SK-N-SH (cell line): Measurements from ENCODE around the gene CFAP91. TPM values are rescaled to one million over a fixed set of nuclear protein-coding genes. Genes with fewer than 3 reads are reported as not detected.

Experiments used
- CTCF ChIA-PET: fragments of 300-600, 350-600 bp; formaldehyde crosslinking; extraction: SDS; loops from one replicate; lab custom pipeline; 2021; lab: Yijun Ruan, JAX
- POLR2A ChIA-PET: fragments of 350-600 bp; sonication (Branson Sonifier 250); formaldehyde crosslinking; extraction: SDS; loops from one replicate; lab custom pipeline; 2020; ENCODE audit warnings: antibody characterized with exemption, inconsistent platforms; lab: Yijun Ruan, JAX
- DNase-seq: peaks from one replicate; pipeline ENCODE4 v3.0.0; 2012
- H2AFZ ChIP-seq: fragments of 200-600 bp; sonication (generic); 2 replicates; pipeline ENCODE4 v1.8.1; 2016; ENCODE audit warnings: antibody characterized with exemption, mild to moderate bottlenecking, low read depth
- H3F3A ChIP-seq: fragments of 200-600 bp; sonication (generic); replicated peaks from 2 replicates; pipeline ENCODE3; 2016; ENCODE audit warnings: antibody characterized with exemption, mild to moderate bottlenecking; ENCODE audit not compliant: insufficient read depth
- H3K27ac ChIP-seq, 2 experiments: fragments of 200-500 bp in 1 of 2; fragments of 200-600 bp in 1 of 2; sonication (Bioruptor generic) in 1 of 2; sonication (generic), shearing (Covaris generic) in 1 of 2; 2 replicates each; pipeline versions ENCODE4 v1.5.1 to v1.6.1; 2014 to 2016; ENCODE audit warnings: low read depth in 2 of 2, inconsistent platforms in 1 of 2, low read length in 1 of 2, mild to moderate bottlenecking in 1 of 2, mixed read lengths in 1 of 2
- H3K27me3 ChIP-seq: fragments of 200-600 bp; sonication (generic), shearing (Covaris generic); 2 replicates; pipeline ENCODE4 v1.6.1; 2016; ENCODE audit warnings: mixed run types; ENCODE audit not compliant: insufficient read depth
- H3K36me3 ChIP-seq, 2 experiments: fragments of 200-500 bp in 1 of 2; fragments of 200-600 bp in 1 of 2; sonication (Bioruptor generic) in 1 of 2; sonication (generic) in 1 of 2; replicated peaks in 1 of 2; 2 replicates each; pipeline versions ENCODE3 to v1.5.1; 2014 to 2016; ENCODE audit warnings: low read length in 1 of 2, mild to moderate bottlenecking in 1 of 2; ENCODE audit not compliant: insufficient read depth in 2 of 2, control insufficient read depth in 1 of 2
- H3K4me1 ChIP-seq, 2 experiments: fragments of 200-500 bp in 1 of 2; fragments of 200-600 bp in 1 of 2; sonication (Bioruptor generic) in 1 of 2; sonication (generic), shearing (Covaris generic) in 1 of 2; 2 replicates each; pipeline versions ENCODE4 v1.5.1 to v1.6.1; 2014 to 2016; ENCODE audit warnings: low read depth in 1 of 2, low read length in 1 of 2, mixed run types in 1 of 2; ENCODE audit not compliant: insufficient read depth in 2 of 2, control insufficient read depth in 1 of 2
- H3K4me2 ChIP-seq: fragments of 200-600 bp; sonication (generic), shearing (Covaris generic); 2 replicates; pipeline ENCODE4 v1.6.1; 2017; ENCODE audit warnings: mixed run types
- H3K4me3 ChIP-seq, 2 experiments: fragments of 200-500 bp in 1 of 2; fragments of 200-600 bp in 1 of 2; sonication (Bioruptor generic) in 1 of 2; sonication (generic), shearing (Covaris generic) in 1 of 2; 2 replicates each; pipeline versions ENCODE4 v1.5.1 to v1.8.1; 2014 to 2016; ENCODE audit warnings: low read depth in 2 of 2, inconsistent platforms in 1 of 2, low read length in 1 of 2, mild to moderate bottlenecking in 1 of 2, mixed read lengths in 1 of 2, moderate library complexity in 1 of 2
- H3K79me2 ChIP-seq: fragments of 200-600 bp; sonication (generic); 2 replicates; pipeline ENCODE4 v1.8.1; 2017; ENCODE audit warnings: mild to moderate bottlenecking; ENCODE audit not compliant: insufficient read depth
- H3K9ac ChIP-seq: fragments of 200-600 bp; sonication (generic); 2 replicates; pipeline ENCODE4 v1.6.1; 2017; ENCODE audit warnings: mixed run types
- H3K9me2 ChIP-seq: fragments of 200-600 bp; sonication (generic); 2 replicates; pipeline ENCODE4 v1.6.1; 2017; ENCODE audit warnings: mixed run types
- H3K9me3 ChIP-seq: fragments of 200-600 bp; sonication (generic); 2 replicates; pipeline ENCODE4 v1.6.1; 2017; ENCODE audit warnings: mixed run types, mild to moderate bottlenecking, moderate library complexity
- H4K20me1 ChIP-seq: fragments of 200-600 bp; sonication (generic); 2 replicates; pipeline ENCODE4 v1.6.1; 2017; ENCODE audit warnings: mild to moderate bottlenecking, mixed run types; ENCODE audit not compliant: insufficient read depth
- CHD2 ChIP-seq: fragments of 150-350 bp; IDR thresholded peaks from 2 replicates; pipeline ENCODE4 v1.6.1; 2018; ENCODE audit warnings: low read length; ENCODE audit not compliant: partially characterized antibody
- ELF1 ChIP-seq: IDR thresholded peaks from 2 replicates; pipeline ENCODE4 v1.4.0; 2012
- GABPA ChIP-seq: IDR thresholded peaks from 2 replicates; pipeline ENCODE4 v1.4.0; 2012; ENCODE audit warnings: low read depth, mild to moderate bottlenecking
- GATA2 ChIP-seq: sonication (generic); formaldehyde crosslinking; IDR thresholded peaks from 2 replicates; pipeline ENCODE4 v1.5.0; 2020; ENCODE audit warnings: mild to moderate bottlenecking, missing genetic modification reagents
- SIN3A ChIP-seq: IDR thresholded peaks from 2 replicates; pipeline ENCODE4 v1.6.1; 2012; ENCODE audit warnings: low read depth, mild to moderate bottlenecking, low read length, moderate library complexity, borderline replicate concordance
- TEAD4 ChIP-seq: IDR thresholded peaks from 2 replicates; pipeline ENCODE4 v1.4.0; 2012; ENCODE audit warnings: mild to moderate bottlenecking, borderline replicate concordance; ENCODE audit not compliant: insufficient read depth
- WGBS: methylation state at CpG from one replicate; pipeline ENCODE4 v1.1.6; 2017; ENCODE audit warnings: low lambda C conversion rate; 5-methylcytosine and 5-hydroxymethylcytosine counted together
- polyA plus RNA-seq, 3 experiments: library from polyadenylated mRNA; depleted of rRNA; stranded (reverse); fragments of >200 nt; gene quantifications; 2 replicates each; pipeline ENCODE4 v1.2.3, GENCODE V29; 2012
- TF ChIP-seq, protein P1 (sequence below): IDR thresholded peaks from 2 replicates; pipeline ENCODE4 v1.6.1; 2012; ENCODE audit warnings: mild to moderate bottlenecking, low read depth, low read length, moderate library complexity
- TF ChIP-seq, protein P2 (sequence below): IDR thresholded peaks from 2 replicates; pipeline ENCODE4 v1.4.0; 2012; ENCODE audit warnings: low read depth, borderline replicate concordance
- TF ChIP-seq, protein P3 (sequence below): fragments of 200-600 bp; sonication (generic); IDR thresholded peaks from 2 replicates; pipeline ENCODE4 v1.6.1; 2017; ENCODE audit warnings: antibody characterized with exemption, mild to moderate bottlenecking, moderate library complexity
- TF ChIP-seq, protein P4 (sequence below): IDR thresholded peaks from 2 replicates; pipeline ENCODE4 v1.4.0; 2012; ENCODE audit warnings: low read depth, borderline replicate concordance

The CFAP91 gene
- polyA plus RNA-seq, 1 of the 3 experiments (the other 2 are of a cell fraction): 3.7 TPM

DNA sequence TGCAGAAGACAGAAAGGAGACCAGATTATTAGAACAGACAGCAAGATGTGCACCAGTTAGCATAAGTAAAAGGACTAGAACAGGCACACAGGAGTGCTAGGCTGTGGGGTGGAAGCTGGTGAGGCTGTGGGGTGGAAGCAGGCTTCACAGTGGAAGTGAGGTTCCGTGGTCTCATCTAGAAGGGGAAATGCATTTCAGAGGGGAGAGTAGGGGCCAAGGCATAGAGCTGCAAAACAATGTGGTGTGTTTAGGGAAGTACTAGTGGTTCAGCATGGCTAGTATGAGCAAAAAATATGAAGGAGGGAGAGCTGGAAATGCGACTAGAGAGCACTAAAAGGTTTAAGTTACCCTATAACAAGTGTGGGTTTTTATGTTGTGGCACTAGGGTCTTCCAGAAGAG is 48.9 kb upstream of the CFAP91 start:
- no peaks in the 10 kb centered on the region for H3K9me3 ChIP-seq
- H3K9me2 ChIP-seq: no peaks in the 10 kb centered on the region
- no peaks in the 10 kb centered on the region for H3K27me3 ChIP-seq
- no peak overlapping the region for H3K27ac ChIP-seq
- ChIA-PET POLR2A (no interaction called here), CTCF (interaction anchor here (1.1 to 1.9 kb wide), 2 partner anchors 9 to 10 kb away, joined by 4 to 6 read pairs; no protein-coding TSS in a partner anchor)
- no peak overlapping the region for H2AFZ ChIP-seq
- 32% methylated on average over 2 of the region's 2 CpGs for WGBS
- no peaks in the 10 kb centered on the region for H3K79me2 ChIP-seq
- no peak overlapping the region for H3K9ac ChIP-seq
- H3K4me3 ChIP-seq: no peak overlapping the region
- H3F3A ChIP-seq: no peaks in the 10 kb centered on the region
- DNase-seq: no peak
- TF ChIP-seq, protein P1, sequence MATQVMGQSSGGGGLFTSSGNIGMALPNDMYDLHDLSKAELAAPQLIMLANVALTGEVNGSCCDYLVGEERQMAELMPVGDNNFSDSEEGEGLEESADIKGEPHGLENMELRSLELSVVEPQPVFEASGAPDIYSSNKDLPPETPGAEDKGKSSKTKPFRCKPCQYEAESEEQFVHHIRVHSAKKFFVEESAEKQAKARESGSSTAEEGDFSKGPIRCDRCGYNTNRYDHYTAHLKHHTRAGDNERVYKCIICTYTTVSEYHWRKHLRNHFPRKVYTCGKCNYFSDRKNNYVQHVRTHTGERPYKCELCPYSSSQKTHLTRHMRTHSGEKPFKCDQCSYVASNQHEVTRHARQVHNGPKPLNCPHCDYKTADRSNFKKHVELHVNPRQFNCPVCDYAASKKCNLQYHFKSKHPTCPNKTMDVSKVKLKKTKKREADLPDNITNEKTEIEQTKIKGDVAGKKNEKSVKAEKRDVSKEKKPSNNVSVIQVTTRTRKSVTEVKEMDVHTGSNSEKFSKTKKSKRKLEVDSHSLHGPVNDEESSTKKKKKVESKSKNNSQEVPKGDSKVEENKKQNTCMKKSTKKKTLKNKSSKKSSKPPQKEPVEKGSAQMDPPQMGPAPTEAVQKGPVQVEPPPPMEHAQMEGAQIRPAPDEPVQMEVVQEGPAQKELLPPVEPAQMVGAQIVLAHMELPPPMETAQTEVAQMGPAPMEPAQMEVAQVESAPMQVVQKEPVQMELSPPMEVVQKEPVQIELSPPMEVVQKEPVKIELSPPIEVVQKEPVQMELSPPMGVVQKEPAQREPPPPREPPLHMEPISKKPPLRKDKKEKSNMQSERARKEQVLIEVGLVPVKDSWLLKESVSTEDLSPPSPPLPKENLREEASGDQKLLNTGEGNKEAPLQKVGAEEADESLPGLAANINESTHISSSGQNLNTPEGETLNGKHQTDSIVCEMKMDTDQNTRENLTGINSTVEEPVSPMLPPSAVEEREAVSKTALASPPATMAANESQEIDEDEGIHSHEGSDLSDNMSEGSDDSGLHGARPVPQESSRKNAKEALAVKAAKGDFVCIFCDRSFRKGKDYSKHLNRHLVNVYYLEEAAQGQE: no peak
- TF ChIP-seq TEAD4 (no peak), ELF1 (no peak)
- no peak overlapping the region for H3K4me2 ChIP-seq
- H3K4me1 ChIP-seq: peaks cover 0 to 13% of the 10 kb centered on the region in 2 experiments; a peak in 2 of 4 replicates
- no peaks in the 10 kb centered on the region for H4K20me1 ChIP-seq
- H3K36me3 ChIP-seq: peaks cover 0 to 8% of the 10 kb centered on the region in 2 experiments

DNA sequence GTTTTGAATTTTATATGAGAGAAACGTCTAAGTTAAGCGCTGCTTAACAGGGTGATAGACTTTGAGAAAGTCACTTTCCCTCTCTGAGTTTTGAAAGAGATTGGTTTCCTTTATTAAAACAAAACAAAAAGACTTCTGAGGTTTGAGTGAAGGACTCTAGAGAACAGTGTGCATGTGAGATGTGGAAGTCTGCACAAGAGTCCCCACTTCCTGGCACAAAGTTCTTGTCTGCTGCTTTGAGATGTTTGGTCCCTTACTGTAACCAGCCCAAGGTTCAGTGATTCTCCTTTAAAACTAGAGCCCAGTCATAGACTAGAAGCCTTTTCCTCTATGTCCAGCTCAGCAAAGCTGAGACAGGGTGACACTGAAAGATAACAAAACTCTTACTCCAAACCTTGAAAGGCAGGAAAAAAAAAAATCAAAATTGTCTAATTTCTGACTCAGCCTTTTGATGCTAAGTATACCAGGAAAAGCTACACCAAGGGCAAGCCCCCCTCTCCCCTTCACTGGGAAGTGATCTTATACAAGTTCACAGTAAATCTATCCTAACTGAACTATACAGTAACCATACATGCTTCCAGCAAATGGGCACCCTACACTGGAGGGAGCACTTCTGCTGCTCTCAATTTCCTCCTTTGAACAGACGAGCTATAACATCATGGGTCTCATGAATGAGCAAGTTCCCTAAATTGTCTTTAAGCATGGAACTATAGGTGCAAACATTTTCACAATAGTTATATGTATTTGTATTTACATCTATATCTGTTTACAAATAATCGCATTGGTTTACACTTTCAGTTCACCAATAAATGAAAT is 44.7 kb upstream of the CFAP91 start:
- Histone ChIP-seq H3K27me3 (no peaks in the 10 kb centered on the region), H3K9ac (no peak overlapping the region), H2AFZ (peak overlapping the region; percentile 58; the same call in 1 of the 2 replicates), H4K20me1 (no peaks in the 10 kb centered on the region), H3K36me3 (peaks cover 0 to 8% of the 10 kb centered on the region in 2 experiments), H3K4me1 (peaks cover 21 to 53% of the 10 kb centered on the region in 2 experiments), H3K9me3 (no peaks in the 10 kb centered on the region), H3K4me2 (peak overlapping the region; percentile 46), H3K9me2 (no peaks in the 10 kb centered on the region), H3F3A (peaks cover 9% of the 10 kb centered on the region), H3K4me3 (peak overlapping the region in 1 of 2 experiments; percentile 36; a peak in 2 of 4 replicates), H3K27ac (peak overlapping the region; percentile 23 to 98; a peak in 3 of 4 replicates), H3K79me2 (no peaks in the 10 kb centered on the region)
- CTCF ChIA-PET: interaction anchor here (0.6 to 1.1 kb wide), 2 partner anchors 8 to 21 kb away, joined by 3 to 4 read pairs; no protein-coding TSS in a partner anchor
- WGBS: 82% methylated on average over 4 of the region's 4 CpGs
- no peak for DNase-seq
- POLR2A ChIA-PET: interaction anchor here (0.7 to 1.4 kb wide), 2 partner anchors 20 to 160 kb away, joined by 3 to 4 read pairs; partner anchors contain the start of gene TIMMDC1
- TF ChIP-seq, protein P2, sequence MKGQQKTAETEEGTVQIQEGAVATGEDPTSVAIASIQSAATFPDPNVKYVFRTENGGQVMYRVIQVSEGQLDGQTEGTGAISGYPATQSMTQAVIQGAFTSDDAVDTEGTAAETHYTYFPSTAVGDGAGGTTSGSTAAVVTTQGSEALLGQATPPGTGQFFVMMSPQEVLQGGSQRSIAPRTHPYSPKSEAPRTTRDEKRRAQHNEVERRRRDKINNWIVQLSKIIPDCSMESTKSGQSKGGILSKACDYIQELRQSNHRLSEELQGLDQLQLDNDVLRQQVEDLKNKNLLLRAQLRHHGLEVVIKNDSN: no peak
- TF ChIP-seq, protein P1: no peak
- TF ChIP-seq GABPA (no peak), GATA2 (CRISPR knock-in tag) (no peak), SIN3A (no peak), CHD2 (no peak)
- TF ChIP-seq, protein P3, sequence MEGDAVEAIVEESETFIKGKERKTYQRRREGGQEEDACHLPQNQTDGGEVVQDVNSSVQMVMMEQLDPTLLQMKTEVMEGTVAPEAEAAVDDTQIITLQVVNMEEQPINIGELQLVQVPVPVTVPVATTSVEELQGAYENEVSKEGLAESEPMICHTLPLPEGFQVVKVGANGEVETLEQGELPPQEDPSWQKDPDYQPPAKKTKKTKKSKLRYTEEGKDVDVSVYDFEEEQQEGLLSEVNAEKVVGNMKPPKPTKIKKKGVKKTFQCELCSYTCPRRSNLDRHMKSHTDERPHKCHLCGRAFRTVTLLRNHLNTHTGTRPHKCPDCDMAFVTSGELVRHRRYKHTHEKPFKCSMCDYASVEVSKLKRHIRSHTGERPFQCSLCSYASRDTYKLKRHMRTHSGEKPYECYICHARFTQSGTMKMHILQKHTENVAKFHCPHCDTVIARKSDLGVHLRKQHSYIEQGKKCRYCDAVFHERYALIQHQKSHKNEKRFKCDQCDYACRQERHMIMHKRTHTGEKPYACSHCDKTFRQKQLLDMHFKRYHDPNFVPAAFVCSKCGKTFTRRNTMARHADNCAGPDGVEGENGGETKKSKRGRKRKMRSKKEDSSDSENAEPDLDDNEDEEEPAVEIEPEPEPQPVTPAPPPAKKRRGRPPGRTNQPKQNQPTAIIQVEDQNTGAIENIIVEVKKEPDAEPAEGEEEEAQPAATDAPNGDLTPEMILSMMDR: 0 out of 2 replicates have a peak, but pooled peaks have one; percentile 15
- TF ChIP-seq, protein P4, sequence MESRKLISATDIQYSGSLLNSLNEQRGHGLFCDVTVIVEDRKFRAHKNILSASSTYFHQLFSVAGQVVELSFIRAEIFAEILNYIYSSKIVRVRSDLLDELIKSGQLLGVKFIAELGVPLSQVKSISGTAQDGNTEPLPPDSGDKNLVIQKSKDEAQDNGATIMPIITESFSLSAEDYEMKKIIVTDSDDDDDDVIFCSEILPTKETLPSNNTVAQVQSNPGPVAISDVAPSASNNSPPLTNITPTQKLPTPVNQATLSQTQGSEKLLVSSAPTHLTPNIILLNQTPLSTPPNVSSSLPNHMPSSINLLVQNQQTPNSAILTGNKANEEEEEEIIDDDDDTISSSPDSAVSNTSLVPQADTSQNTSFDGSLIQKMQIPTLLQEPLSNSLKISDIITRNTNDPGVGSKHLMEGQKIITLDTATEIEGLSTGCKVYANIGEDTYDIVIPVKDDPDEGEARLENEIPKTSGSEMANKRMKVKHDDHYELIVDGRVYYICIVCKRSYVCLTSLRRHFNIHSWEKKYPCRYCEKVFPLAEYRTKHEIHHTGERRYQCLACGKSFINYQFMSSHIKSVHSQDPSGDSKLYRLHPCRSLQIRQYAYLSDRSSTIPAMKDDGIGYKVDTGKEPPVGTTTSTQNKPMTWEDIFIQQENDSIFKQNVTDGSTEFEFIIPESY: no peak
- TF ChIP-seq, all 33 proteins: peak for 1
